Fibroblast of pulmonary artery (primary cell): Measurements from ENCODE around the gene NDUFB3.

Experiments
- DNase-seq: peaks from one replicate; pipeline ENCODE4 v3.0.0-alpha.2; 2010; ENCODE audit warnings: low read depth
- H3K4me3 ChIP-seq: replicated peaks from 2 replicates; pipeline ENCODE4 v1.5.1; 2011; ENCODE audit warnings: low read depth, mild to moderate bottlenecking, control low read depth, low read length, moderate library complexity
- TF ChIP-seq, protein P1 (sequence below): IDR thresholded peaks from 2 replicates; pipeline ENCODE4 v1.5.1; 2011; ENCODE audit warnings: mild to moderate bottlenecking, control low read depth, low read length, inconsistent platforms; ENCODE audit errors: missing control alignments

NDUFB3 gene

DNA sequence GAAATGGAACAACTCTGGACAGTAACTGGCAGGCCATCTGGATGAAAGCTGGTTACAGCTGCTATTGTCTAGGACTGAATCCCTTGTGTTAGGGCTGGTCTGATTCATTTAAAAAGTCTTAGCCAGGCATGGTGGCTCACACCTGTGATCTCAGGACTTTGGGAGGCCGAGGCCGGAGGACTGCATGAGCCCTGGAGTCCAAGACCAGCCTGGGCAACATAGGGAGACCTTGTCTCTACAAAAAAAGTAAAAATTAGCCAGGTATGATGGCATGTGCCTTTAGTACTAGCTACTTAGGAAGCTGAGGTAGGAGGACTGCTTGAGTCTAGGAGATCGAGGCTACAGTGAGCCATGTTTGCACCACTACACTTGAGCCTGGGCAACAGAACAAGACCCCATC lies 28.7 kb downstream of the NDUFB3 start:
- TF ChIP-seq, protein P1, sequence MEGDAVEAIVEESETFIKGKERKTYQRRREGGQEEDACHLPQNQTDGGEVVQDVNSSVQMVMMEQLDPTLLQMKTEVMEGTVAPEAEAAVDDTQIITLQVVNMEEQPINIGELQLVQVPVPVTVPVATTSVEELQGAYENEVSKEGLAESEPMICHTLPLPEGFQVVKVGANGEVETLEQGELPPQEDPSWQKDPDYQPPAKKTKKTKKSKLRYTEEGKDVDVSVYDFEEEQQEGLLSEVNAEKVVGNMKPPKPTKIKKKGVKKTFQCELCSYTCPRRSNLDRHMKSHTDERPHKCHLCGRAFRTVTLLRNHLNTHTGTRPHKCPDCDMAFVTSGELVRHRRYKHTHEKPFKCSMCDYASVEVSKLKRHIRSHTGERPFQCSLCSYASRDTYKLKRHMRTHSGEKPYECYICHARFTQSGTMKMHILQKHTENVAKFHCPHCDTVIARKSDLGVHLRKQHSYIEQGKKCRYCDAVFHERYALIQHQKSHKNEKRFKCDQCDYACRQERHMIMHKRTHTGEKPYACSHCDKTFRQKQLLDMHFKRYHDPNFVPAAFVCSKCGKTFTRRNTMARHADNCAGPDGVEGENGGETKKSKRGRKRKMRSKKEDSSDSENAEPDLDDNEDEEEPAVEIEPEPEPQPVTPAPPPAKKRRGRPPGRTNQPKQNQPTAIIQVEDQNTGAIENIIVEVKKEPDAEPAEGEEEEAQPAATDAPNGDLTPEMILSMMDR: no peak
- DNase-seq: no peak
- no peak overlapping the region for H3K4me3 ChIP-seq

DNA sequence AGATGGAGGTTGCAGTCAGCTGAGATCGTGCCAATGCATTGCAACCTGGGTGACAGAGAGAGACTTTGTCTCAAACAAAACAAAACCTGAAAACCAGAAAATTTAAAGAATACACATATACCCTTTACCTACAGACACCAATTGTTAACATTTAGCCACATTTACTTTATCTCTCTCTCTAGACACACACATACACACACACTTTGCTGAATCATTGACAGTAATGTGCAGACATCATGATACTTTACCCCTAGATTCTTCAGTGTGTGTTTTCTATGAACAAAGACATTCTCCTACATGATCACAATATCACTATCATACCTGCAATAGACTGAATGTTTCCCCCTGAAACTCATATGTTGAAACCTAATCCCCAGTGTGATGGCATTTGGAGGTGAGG lies 34.0 kb downstream of the NDUFB3 start:
- no peak for DNase-seq
- TF ChIP-seq, protein P1: no peak
- H3K4me3 ChIP-seq: no peak overlapping the region

DNA sequence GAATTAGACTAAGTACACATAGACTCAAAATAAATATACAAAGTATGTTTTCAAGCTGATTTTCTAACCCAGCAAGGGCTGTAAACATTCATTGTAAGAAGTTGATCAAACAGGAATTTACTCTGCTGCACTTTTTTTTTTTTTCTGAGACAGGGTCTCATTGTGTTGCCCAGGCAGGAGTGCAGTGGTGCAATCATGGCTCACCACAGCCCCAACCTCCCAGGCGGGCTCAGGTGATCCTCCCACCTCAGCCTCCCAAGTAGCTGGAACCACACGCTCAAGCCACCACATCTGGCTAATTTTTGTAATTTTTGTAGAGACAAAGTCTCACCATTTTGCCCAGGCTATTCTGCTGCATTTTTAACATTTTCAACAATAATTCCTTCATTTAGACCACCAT lies 35.8 kb downstream of the NDUFB3 start:
- no peak for DNase-seq
- no peak overlapping the region for H3K4me3 ChIP-seq
- TF ChIP-seq, protein P1: no peak

DNA sequence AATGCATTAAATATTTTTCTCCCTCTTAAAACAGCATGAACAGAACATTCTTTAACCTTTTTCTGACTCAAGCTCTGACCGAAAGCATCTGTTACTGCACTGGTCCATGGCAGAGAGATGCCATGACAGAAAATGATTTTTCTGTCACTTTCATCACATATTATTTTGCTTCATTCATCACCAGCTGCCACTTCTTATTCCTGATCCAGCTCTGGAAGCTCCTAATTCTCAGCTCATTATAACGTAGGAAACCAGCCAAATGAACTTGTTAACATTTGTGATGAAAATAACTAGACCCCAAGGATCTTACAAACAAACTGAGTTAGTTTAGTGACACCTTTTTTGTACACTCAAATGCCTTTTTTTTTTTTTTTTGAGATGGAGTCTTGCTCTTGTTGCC lies 36.5 kb downstream of the NDUFB3 start:
- no peak overlapping the region for H3K4me3 ChIP-seq
- TF ChIP-seq, protein P1: no peak
- DNase-seq: no peak

DNA sequence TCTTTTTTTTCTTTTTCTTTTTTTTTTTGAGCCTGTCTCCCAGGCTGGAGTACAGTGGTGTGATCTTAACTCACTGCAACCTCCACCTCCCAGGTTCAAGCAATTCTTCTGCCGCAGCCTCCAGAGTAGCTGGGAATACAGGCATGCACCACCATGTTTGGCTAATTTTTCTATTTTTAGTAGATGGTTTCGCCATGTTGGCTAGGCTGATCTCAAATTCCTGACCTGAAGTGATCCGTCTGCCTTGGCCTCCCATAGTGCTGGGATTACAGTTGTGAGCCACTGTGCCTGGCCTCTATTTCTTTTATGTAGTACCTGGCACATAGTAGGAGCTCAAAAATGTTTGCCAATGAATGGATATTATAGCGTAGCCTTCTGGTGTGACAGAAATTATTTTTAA lies 37.4 kb downstream of the NDUFB3 start:
- no peak for DNase-seq
- TF ChIP-seq, protein P1: no peak

DNA sequence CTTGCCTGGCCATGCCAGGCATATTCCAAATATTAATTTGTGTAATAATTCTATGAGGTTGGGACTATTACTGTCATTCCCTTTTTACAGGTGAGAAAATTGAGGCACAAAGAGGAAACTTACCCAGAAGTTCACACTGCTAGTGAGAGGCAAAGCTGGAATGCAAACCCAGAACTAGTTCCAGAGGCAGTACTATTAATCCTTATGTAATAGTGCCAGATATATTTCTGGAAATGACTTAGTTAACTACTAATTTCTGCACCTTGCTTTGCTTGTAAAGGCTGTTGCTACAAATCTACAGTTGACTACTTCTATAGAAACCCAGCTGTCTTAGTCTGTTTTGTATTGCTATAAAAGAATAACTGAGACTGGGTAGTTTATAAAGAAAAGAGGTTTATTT lies 38.8 kb downstream of the NDUFB3 start:
- no peak overlapping the region for H3K4me3 ChIP-seq
- TF ChIP-seq, protein P1: no peak
- DNase-seq: no peak

More for the DNA sequence above, 37.4 kb downstream of the NDUFB3 start:
- no peak overlapping the region for H3K4me3 ChIP-seq

DNA sequence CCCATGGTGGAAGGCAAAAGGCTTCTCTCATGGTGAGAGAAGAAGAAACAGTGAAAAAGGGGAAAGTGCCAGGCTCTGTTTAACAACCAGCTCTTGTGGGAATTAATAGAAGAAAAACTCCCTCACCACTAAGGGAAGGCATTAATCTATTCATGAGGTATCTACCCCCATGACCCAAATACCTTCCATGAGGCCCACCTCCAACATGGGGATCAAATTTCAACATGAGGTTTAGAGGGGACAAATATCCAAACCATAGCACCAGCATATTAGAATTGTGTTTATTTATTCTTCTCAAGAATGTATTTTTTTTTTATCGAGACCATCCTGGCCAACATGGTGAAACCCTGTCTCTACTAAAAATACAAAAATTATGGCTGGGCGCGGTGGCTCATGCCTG lies 39.3 kb downstream of the NDUFB3 start:
- H3K4me3 ChIP-seq: no peak overlapping the region
- DNase-seq: no peak
- TF ChIP-seq, protein P1: no peak
